Measurements from ENCODE around the gene GSK3B. TPM values are rescaled to one million over a fixed set of nuclear protein-coding genes. Genes with fewer than 3 reads are reported as not detected.

GSK3B gene
- total RNA-seq, 1 donor from 2014 or later: 46.8 TPM

DNA sequence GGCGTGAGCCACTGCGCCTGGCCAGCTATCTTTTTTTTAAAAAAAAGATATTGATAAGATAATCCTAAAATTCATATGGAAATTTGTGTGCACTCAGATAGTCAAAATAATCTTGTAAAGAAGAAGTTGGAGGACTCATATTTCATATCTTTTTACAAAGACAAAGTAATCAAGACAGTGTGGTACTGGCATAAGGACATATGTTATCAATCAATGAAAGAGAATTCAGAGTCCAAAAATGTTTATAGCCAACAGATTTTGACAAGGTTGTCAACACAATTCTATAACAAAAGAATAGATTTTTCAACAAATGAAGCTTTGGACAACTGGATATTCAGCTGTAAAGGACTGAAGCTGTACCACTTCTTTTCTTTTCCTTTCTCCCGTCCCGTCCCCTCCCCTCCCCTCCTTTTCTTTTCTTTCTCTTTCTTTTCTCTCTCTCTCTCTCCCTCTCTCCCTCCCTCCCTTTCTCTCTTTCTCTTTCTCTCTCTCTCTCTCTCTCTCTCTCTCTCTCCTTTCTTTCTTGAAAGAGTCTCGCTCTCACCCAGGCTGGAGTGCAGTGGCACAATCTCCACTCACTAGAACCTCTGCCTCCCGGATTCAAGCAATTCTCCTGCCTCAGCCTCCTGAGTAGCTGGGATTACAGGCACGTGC is 126.8 kb downstream of the GSK3B start:
- intact Hi-C loops (cut with DNase I): no loop called here
- DNase-seq (ENCODE audit: low spot score): no peak

DNA sequence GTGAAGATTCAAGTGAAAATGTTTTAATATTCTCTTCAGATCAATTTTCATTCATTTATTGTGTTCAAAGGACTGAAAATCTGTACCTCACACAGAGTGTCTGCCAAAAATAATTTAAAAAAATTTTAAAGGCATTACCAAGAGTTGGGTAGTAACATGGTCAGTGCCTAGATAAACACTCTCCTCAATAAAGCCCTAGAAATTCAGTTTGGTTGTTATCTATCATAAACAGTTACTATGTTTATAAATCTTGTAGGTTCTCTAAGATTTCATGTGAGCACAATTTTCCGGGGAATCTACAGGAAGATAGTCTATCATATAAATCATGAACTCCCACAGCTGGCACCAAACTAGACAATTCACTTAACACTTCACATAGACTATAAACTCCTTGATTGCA is 128.6 kb downstream of the GSK3B start:
- DNase-seq (ENCODE audit: low spot score): no peak
- intact Hi-C loops (cut with DNase I): no loop called here

DNA sequence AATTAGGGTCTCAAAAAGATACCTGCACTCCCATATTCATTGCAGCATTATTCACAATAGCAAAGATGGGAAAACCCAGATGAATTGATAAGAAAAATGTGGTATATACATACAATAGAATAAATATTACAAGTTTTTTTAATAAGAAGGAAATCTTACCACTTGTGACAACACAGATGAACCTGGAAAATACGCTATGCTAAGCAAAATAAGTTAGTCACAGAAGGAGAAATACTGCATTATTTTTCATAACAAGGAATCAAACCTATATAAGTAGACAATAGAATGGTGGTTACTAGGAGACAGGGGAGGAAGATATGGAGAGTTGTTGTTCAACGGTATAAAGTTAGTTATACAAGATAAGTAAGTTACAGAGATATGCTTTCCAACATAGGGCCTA is 130.0 kb downstream of the GSK3B start:
- no peak for DNase-seq (ENCODE audit: low spot score)
- intact Hi-C loops (cut with DNase I): no loop called here

DNA sequence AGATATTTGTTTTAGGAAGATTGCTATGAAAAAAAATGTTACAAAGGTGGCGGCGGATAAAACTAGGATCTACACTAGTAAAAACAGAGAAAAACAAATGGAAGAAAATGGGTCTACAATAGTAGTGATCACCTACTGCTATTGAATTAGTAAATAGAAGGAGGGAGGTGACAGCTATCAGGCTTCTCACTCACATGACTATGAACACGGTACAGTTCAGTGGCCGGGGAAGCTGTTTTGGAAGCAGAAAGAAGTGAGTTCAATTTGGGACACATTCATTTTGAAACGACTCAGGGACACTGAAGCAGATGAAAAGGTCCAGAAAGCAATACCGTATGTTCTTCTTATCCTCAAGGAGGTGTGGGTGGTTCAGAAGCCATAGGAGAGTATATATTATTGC is 138.3 kb downstream of the GSK3B start:
- intact Hi-C loops (cut with DNase I): no loop called here
- DNase-seq (ENCODE audit: low spot score): no peak

DNA sequence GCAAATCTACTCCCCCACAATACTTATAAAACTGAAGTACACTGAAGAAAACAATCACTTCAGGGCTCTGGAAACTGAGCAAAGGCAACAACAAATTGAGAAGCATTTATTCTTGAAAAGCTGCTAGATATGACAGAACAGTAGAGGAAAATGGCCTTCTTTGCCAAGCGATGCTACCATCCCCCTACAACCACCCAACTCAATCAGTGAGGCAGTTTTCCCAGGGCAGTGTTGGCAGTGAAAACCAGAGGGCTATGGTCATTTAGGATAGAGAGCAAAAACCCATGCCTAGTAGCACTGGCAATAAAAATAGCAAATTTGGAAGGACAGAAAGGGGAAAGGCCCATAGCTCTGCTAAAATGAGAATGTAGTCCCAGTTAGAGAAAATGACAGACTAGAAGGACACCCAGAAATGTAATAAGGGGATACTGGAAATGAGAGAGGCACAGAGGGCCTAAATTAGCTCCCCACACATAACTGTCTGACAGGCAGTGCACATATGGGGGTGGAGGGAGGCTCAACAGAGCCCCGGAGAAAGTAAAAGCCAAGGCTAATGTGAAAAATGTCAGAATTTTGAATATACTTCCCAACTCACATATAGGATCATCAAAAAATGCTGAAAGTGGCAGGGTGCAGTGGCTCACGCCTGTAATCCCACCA is 143.5 kb downstream of the GSK3B start:
- intact Hi-C loops (cut with DNase I): no loop called here
- no peak for DNase-seq (ENCODE audit: low spot score)

DNA sequence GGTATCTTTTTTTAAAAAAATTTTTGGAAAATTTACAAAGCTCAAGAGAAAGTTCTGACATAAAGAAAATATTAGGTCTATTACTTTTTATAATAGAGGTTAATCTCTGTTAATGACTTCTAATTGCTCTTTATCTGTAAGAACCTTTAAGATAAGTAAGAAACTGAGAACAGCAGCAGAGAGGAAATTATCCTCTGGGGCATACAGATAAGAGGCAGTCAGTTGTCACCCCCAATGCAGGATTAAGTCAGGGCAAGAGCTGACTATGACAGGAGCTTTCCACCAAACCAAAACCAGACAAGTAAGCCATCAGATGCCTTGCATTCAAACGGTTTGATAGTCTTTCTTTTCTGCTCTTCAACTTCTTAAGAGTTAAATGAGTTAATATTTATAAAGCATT is 149.0 kb downstream of the GSK3B start:
- intact Hi-C loops (cut with DNase I): no loop called here
- no peak for DNase-seq (ENCODE audit: low spot score)

DNA sequence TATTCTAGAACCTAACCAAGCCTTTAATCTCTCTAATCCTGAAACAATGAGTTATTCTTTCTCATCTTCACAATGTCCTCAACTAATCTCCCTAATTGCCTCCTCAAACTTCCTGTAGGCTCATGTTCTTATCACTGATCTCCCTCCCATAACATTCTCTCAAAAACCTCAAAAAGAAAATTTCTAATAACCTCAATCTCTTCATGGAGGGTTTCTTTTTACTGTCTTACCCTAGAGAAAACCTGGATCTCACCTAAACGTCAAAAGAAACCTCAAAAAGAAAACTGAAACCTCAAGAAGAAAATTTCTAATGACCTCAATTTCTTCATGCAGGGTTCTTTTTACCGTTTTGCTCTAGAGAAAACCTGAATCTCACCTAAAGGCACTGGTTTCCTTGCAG is 150.2 kb downstream of the GSK3B start:
- intact Hi-C loops (cut with DNase I): no loop called here
- no peak for DNase-seq (ENCODE audit: low spot score)

DNA sequence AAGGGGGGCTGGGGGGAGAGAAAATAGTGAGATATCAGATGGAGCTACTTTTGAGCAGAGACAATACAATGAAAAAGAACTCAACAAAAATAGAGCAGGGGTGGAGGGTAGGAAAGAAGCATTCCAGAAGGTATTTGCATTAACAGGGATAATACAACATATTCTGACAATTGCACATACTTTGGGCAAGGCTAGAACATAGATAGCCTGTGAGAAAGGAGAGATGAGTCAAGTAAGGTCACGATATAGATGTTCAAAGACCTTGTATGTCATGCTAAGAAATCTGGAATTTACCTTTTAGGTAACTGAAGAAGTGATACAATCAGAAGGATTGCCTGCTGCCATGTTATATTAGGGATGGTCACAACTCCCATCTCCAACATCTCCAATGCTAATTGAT is 155.2 kb downstream of the GSK3B start:
- no peak for DNase-seq (ENCODE audit: low spot score)
- intact Hi-C loops (cut with DNase I): no loop called here

DNA sequence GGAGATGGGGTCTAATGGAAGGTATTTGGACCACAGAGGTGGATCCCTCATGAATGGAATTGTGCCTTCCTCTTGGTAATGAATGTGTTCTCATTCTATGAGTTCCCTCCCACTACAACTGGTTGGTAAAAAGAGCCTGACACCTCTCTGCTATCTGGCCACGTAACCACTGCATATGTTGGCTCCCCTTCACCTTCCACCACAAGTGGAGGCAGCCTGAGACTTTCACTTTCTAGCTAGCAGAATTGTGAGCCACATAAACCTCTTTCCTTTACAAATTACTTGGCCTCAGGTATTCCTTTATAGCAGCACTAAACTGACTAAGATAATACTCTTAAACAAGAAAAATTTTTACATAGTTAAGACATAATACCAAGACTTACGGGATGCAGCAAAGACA is 157.0 kb downstream of the GSK3B start:
- DNase-seq (ENCODE audit: low spot score): no peak
- intact Hi-C loops (cut with DNase I): no loop called here

DNA sequence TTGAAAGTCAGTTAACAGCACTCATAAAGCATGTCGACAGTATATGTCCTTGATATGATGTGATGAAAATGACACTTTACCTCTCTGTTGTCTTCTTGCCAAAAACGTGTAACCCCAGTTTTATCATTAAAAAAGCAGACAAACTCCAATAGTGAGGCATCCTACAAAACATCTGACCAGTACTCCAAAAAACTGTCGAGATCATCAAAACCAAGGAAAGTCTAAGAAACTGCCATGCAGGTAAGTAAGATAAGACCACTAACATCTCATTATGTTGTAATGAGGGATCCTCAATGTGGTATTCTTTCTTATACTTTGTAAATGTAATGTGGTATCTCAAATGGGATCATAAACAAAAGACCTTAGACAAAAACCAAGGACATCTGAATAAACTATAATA is 160.0 kb downstream of the GSK3B start:
- DNase-seq (ENCODE audit: low spot score): no peak
- intact Hi-C loops (cut with DNase I): no loop called here

DNA sequence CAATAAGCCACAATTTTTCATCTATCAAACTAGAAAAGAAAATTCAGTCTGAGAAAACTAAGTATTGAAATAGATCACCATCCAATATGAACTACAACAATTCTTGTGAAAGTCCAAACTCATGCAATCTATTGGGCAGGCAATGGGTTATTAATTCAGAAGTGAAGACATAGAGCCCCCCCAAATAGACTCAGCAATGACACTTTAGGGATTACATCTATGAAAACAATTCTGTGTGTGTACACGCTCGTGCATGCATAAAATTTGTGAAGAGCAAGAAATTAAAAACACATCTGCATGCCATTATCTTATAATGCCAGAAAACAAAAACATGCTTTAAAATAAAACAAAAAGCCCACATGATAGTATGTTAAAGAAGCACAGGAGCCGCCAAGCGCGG is 161.0 kb downstream of the GSK3B start:
- DNase-seq (ENCODE audit: low spot score): no peak
- intact Hi-C loops (cut with DNase I): no loop called here

DNA sequence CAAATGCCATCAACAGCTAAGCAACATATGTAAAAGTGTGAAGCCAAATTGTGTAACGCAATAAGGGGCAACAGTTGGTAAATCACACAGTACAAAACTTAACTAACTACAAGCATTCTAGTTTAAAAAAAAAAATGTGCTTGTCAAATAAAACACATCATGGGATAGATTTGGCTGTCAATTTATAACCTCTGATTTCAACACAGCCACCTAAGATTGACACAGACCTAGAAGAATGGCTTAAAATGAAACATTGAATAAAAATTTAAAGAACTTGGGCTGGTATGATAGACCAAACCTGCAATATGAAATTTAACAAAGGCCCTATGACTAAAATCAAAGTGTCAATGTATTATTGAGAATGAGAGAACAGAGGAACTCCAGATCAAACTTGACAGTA is 164.0 kb downstream of the GSK3B start:
- DNase-seq (ENCODE audit: low spot score): no peak
- intact Hi-C loops (cut with DNase I): no loop called here

DNA sequence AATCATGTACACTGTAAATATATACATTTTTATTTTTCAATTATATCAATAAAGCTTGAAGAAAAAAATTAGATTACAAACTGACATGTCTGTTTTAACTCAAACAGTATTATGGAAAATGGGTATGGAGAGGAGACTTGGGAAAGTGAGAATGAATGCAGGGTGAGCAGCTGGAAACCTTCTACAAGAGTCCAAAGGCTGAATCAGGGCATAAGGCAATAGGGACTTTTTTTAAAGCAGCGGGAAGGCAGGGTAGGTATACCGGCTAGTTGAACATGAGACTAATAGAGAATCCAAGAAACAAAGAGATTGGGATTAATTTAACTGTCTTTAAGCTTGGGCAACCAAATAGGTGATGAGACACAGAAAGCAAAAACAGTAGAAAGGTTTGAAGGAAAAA is 167.1 kb downstream of the GSK3B start:
- intact Hi-C loops (cut with DNase I): no loop called here
- DNase-seq (ENCODE audit: low spot score): no peak

DNA sequence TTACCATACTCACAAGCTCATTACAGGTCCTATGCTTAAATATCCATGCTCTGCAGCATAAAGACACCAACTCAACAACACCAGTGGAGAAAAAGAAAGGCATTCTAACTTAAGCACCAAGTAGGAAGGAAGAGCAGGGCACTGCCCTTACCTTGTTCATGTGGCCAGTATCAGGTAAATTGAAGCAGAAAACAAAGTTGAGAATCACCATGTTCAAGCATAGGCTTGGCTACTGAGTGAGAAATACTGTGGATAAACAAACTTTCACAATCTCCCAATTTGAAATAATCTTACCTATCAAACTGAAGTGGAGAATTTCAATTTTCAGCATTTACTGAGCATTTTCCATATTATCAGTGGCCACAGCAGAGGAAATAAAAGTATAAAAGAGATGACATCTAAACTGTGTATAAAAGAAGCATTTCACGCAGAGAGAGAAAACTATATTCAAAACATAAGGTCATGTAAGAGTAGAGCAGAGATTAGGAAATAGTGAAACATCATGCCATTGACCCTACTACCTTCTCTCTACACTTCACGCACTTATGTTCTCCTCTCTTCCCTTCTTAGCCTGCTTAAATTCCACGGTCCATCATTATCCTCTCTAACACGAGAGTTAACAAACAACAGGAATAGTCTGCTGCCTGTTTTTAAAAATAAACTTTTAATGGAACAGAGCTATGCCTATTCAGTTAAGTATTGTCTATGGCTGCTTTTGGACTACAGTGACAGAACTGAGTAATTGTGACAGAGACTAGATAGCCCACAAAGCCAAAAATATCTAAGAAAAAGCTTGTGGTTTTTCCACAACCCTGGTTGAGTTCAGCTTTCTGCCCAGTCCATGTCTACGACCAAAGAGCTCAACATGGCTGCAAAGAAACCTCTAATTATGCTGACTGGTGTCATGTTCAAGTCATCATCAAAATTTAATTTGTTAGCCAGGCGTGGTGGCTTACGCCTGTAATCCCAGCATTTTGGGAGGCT is 169.8 kb downstream of the GSK3B start:
- intact Hi-C loops (cut with DNase I): no loop called here
- no peak for DNase-seq (ENCODE audit: low spot score)

DNA sequence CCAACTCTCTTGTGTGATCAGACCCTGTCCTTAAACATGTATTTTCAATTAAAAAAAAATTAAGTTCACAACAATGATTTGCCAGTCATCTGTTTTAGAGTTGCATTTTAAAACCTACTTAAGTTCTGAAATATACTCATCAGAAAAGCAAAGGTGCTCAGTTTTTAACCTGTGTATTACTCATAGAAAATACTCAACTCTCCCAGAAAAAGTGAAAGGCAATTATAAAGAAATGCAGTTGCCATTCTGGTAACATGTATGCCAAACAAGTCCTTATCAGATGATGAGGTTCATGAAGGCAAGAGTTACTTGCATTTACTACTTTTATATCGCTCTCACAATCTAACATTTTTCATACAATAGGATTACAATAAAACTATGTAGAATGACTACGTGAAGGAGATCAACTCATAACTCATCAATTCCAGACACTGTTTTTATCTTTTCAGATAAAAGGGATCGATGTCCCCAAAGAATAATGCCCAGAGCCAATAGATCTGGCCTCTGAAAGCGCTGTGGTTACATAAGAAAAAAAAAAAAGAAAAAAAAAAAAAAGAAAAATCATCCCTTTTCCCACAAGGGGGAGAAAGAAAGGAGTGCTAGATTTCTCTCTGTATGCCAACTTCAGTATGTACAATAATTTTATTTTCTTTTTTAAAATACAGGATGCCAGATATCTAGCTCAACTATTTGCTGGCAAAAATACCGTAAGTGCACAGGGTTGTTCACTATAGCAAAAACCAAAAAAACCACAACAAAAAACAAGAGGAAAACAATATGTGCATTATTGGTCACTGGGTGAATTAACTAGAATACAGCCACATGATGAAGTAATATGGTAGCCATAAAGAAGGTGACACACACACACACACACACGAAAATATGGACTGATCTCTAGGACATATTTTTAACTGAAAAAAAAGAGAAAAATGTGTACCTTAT is 175.0 kb downstream of the GSK3B start:
- DNase-seq (ENCODE audit: low spot score): no peak
- intact Hi-C loops (cut with DNase I): no loop called here

DNA sequence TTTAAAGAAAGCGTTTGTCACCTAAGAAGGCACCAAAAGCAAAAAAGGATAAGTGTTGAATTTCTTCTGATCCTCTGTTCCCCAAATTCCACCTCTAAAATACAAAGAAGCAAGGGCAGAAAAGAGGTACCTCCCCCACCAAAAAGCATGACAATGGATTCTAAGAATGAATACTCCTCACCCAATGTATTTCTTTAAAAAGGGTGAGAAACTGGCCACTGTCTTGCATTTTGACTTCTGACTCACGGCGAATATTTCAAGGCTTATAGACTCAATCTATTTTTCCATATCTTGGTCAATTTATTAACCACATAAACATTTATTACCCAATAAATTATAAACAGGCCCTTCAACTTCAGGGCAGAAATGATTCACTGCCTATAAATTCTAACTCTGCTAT is 181.2 kb downstream of the GSK3B start:
- intact Hi-C loops (cut with DNase I): no loop called here
- DNase-seq (ENCODE audit: low spot score): no peak

DNA sequence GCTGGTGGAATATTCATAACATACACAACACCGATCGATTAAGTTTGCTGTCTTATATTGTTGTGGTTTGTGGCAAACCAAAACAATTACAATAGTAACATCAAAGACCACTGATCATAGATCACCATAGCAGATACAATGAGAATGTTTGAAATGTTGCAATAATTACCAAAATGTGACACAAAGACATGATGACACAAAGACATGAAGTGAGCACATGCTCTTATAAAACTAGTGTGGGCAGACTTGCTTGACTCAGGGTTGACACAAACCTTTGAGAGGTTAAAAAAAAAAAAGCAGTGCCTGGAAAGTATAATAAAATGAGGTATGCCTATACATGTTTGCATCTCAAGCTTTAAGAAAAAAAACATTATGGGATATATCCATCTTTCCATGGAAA is 182.0 kb downstream of the GSK3B start:
- DNase-seq (ENCODE audit: low spot score): no peak
- intact Hi-C loops (cut with DNase I): no loop called here

DNA sequence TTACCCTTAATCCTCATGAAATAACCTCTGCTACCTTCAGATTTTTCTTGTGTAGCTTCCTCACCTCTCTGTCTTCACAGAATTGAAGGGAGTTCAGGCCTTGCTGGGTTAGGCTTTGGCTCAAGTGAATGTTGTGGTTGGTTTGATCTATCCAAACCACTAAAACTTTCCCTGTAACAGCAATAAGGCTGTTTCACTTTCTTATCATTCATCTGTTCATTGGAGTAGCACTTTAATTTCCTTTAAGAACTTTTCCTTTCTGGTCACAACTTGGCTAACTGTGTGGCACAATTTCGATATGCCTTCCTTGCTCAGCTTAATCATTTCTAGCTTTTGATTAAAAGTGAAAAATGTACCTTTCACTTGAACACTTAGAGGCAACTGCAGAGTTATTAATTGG is 182.5 kb downstream of the GSK3B start:
- DNase-seq (ENCODE audit: low spot score): no peak
- intact Hi-C loops (cut with DNase I): no loop called here

DNA sequence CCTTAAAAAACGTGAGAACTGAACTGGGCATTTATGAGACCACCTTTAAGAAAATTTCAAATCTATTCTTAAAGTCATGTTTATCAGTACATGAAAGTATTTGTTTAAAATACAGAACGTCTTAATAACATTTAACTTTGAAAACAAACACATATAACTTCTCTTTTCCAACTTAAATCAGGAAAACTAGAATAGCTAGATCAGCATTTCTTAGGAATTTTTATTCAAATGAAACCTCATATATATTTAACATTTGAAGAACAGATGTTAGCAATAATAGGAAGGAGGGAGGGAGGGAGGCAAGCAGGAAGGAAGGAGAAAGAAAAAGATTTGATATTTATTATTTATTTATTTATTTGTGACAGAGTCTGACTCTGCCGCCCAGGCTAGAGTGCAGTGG is 192.2 kb downstream of the GSK3B start:
- DNase-seq (ENCODE audit: low spot score): no peak
- intact Hi-C loops (cut with DNase I): no loop called here

DNA sequence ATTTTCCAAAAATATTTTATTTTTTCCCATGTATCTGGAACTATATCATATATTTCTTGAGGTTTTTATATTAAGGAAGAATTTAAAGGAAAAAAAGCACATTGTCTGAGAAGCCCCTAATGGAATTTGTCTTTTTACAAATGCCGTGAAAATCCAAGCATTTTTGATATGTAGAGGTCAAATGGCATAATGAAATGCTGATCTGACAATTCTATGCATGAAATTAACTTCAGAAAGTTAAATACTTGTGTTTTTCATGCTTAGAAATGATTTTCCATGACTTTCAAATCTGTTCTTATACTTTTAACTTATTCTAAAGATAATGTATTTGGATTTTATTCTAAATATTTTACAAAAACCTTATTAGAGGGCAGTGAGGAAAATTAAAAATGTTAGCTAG is 193.1 kb downstream of the GSK3B start:
- intact Hi-C loops (cut with DNase I): no loop called here
- DNase-seq (ENCODE audit: low spot score): no peak

All from cardiac septum (tissue), 1 donor.